Stimulated activated CD8-positive, alpha-beta memory T cell treated with anti-CD3 and anti-CD28 coated beads, Interleukin-12 subunit alpha, Interleukin-12 subunit beta, amount 100 ng/mL, for 24 hours (primary cell): ENCODE results near the gene CFC1B.
"Not testable (repeated sequence)": the region's sequence is repeated elsewhere in the genome, so short reads cannot be mapped to it uniquely, and the experiment has no call there.

ENCODE experiments used
- DNase-seq: peaks from one replicate; pipeline ENCODE4 v3.0.0-alpha.2; 2020; ENCODE audit errors: extremely low read depth

The CFC1B gene

DNA sequence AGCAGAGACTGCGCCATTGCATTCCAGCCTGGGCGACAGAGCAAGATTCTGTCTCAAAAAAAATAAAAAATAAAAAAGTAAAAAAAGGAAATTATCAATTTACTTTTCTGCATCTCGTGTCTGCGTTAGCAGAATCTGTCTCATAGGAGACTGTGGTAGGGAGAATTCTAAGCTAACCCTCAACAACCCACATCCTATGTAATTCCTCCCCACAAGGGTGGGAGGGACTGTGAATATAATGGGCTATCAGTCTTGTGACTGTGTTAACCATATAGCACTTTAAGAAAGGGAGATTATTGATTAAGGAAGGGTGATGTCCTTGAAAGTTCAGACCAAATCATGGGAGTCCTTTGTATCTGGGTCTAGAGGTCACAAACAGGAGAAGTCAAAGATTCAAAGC lies 45.1 kb downstream of the CFC1B start:
- DNase-seq = not testable (repeated sequence)

DNA sequence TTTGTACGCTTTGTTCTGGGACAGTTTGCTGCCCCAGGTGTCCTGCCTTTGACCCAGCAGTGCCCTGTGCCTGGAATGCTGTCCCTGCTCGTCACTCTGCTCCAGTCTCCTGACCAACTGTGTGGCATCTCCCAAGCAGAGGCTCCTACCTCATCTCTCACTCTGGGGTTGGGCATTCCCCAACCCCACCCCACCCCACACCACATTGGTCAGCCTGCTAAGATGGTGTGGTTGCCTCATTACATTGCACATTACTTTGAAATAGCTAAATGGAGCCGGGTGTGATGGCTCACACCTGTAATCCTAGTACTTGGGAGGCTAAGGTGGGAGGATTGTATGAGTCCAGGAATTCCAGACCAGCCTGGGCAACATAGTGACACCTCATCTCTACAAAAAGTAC lies 50.9 kb downstream of the CFC1B start:
- DNase-seq = not testable (repeated sequence)

GRCh38 chr2:130574230-130574629 lies 53.2 kb downstream of the CFC1B start:
- not testable (repeated sequence) for DNase-seq

- not testable (repeated sequence) for DNase-seq
Observed at GRCh38 chr2:130576209-130576784, 55.3 kb downstream of the CFC1B start.

- not testable (repeated sequence) for DNase-seq
Observed at GRCh38 chr2:130577559-130577958, 56.5 kb downstream of the CFC1B start.
